Brain microvascular endothelial cell (primary cell): ENCODE data around the gene CAPN2.

Source experiments
- DNase-seq: peaks from one replicate; pipeline ENCODE4 v3.0.0-alpha.2; 2020
- H3K27ac ChIP-seq: fragments of 250-450 bp; sonication (Bioruptor Pico); 2 replicates; pipeline ENCODE4 v1.5.1; 2020; ENCODE audit warnings: mild to moderate bottlenecking, moderate library complexity
- H3K27me3 ChIP-seq: fragments of 250-450 bp; sonication (Bioruptor Pico); replicated peaks from 2 replicates; pipeline ENCODE4 v1.5.1; 2020; ENCODE audit warnings: mild to moderate bottlenecking
- H3K36me3 ChIP-seq: fragments of 250-450 bp; sonication (Bioruptor Pico); replicated peaks from 2 replicates; pipeline ENCODE4 v1.5.1; 2020; ENCODE audit warnings: mild to moderate bottlenecking
- H3K4me3 ChIP-seq: 2 replicates; pipeline ENCODE4 v1.5.1; 2011; ENCODE audit warnings: low read depth, mild to moderate bottlenecking, control low read depth, low read length, moderate library complexity
- in situ Hi-C: cut with HindIII; loops from 2 replicates; pipeline ENCODE4 v1.10.0; 2017; ENCODE audit warnings: low sequenced_read_pairs, low pct_ligation_motif_present
- TF ChIP-seq, protein P1 (sequence below): IDR thresholded peaks from 2 replicates; pipeline ENCODE4 v1.5.1; 2011; ENCODE audit warnings: low read depth, mild to moderate bottlenecking, moderate library complexity, low read length, control low read depth, inconsistent platforms; ENCODE audit errors: missing control alignments

The CAPN2 gene

DNA sequence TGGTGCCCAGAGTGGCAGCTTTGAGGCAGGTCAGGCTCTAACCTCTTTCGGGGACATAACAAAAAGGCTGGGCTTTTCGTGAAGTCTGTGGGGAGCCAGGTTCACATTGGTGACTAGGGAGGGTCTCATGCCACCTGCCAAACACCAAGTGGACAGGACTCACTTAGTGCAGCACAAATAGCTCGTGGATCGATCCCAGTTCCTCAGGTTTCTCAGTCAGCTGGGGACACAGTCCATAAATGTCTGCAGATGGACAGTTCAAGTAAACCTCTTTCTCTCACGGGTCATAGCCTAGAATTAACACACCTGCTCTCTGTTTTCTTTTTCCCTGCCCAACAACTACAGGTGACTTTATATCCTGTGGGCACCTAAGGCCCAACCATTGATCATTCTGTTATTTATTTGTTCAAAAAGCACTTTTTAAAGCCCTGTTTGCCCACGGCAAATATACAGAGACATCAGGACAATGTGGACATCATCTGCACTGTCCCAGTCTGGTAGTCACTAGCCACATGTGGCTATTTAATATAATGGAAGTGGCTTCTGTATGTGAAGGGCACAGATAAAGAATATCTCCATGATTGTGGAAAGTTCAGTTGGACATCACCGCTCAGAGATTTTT is 53.5 kb downstream of the CAPN2 start:
- peaks cover 76% of the 10 kb centered on the region for H3K36me3 ChIP-seq
- in situ Hi-C loops, result no loop called here

DNA sequence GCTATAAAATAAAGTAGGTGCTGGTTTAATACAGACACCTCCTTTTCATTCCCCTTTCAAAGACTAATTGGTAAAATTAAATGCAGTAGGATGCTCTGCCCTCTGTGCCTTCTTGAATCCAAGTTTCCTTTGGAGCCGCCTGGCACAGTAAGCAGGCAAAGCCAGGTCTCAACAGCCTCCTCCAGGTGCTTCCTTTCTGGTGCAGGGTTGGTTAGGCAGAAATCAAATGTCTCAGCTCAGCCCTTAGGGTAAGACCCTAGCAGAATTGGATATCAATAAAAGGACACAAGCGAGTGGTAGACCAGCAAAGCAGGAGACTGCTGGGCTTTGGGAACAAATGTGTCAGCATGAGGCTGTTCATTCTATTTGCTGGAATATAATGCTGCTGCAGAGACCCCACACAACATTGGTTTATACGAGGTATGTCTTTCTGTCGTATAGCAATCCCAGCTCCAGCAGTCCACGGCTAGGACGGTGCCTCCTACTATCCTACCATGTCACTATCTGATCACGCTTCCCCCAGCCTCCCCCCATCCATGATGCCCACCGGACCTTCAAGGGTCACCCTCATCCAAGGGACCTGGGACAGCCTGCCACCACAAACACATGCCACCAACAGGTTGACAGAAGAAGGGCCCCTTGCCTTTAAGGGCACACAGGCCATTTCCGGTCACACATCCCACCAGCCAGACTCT is 58.4 kb downstream of the CAPN2 start:
- Histone ChIP-seq H3K27me3 (no peaks in the 10 kb centered on the region), H3K36me3 (peaks cover 74% of the 10 kb centered on the region), H3K4me3 (no peak overlapping the region), H3K27ac (peak overlapping the region; percentile 95)
- TF ChIP-seq, protein P1, sequence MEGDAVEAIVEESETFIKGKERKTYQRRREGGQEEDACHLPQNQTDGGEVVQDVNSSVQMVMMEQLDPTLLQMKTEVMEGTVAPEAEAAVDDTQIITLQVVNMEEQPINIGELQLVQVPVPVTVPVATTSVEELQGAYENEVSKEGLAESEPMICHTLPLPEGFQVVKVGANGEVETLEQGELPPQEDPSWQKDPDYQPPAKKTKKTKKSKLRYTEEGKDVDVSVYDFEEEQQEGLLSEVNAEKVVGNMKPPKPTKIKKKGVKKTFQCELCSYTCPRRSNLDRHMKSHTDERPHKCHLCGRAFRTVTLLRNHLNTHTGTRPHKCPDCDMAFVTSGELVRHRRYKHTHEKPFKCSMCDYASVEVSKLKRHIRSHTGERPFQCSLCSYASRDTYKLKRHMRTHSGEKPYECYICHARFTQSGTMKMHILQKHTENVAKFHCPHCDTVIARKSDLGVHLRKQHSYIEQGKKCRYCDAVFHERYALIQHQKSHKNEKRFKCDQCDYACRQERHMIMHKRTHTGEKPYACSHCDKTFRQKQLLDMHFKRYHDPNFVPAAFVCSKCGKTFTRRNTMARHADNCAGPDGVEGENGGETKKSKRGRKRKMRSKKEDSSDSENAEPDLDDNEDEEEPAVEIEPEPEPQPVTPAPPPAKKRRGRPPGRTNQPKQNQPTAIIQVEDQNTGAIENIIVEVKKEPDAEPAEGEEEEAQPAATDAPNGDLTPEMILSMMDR, result no peak
- no peak for DNase-seq
- in situ Hi-C loops, result no loop called here

More for the DNA sequence above, 53.5 kb downstream of the CAPN2 start:
- TF ChIP-seq, protein P1, result no peak
- H3K27ac ChIP-seq, result no peak overlapping the region
- no peak overlapping the region for H3K4me3 ChIP-seq
- no peaks in the 10 kb centered on the region for H3K27me3 ChIP-seq
- DNase-seq, result no peak

DNA sequence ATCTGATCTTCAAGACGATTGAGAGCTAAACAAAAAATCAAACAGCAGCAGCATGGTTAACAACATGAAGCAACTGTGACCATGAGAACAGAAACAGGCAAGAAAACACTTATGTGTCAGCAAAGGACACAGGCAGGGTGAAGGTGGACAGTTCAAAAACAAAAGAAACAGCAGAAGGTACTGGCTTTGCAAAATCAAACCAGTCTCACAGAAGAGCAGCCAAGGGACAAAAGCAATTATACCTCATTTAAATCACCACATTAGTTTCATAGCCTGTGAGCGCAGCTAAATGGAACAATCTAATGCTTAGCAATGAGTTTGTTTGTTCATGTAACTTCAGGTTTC is 59.1 kb downstream of the CAPN2 start:
- TF ChIP-seq, protein P1, result no peak
- peak; percentile 22 for DNase-seq
- no peaks in the 10 kb centered on the region for H3K27me3 ChIP-seq
- no peak overlapping the region for H3K4me3 ChIP-seq
- H3K36me3 ChIP-seq, result peaks cover 72% of the 10 kb centered on the region
- peak overlapping the region; percentile 95 for H3K27ac ChIP-seq
- in situ Hi-C loops, result no loop called here

DNA sequence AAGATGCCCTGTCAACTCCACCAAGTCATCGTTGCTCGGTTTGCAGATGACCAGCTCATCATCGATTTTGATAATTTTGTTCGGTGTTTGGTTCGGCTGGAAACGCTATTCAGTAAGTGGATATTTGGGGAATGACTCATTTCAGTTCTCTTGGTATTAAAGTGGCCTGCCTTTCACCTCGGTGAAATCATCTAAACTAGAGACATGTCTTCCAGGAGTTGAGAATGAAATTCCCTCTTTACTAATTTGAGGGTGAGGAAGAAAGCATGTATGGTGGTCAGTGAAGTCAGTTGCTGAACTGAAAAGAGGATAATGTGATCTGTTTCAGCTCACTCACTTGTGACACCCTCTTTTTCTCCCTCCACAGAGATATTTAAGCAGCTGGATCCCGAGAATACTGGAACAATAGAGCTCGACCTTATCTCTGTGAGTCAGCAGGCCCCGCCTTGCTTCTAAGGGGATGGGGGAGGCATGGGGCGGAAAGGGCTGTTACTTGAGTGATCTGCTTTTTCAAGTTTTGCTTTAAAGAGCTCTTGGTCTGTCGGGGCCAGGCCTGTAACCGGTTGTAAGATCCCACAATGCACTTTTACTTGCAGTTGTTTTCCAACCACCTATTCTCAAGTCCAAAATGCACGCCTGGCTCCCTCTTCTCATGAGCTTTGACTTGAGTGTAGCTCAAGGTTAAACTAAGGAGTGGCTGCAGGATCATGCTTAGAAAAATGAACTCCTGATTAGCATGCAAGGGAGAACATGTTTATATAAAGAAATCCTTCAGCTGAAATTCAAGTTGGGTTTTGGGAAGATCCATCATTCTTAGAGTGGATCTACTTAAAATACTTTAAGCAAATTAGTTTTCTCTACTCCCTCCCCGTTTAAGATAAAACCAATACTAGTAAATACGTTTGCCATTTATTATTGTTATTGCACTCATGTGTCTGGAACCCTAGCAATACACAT is 59.8 kb downstream of the CAPN2 start:
- in situ Hi-C loops, result no loop called here
- TF ChIP-seq, protein P1, result no peak
- DNase-seq, result peak; percentile 95
- H3K27ac ChIP-seq, result peak overlapping the region; percentile 95
- peaks cover 70% of the 10 kb centered on the region for H3K36me3 ChIP-seq
- no peaks in the 10 kb centered on the region for H3K27me3 ChIP-seq
- no peak overlapping the region for H3K4me3 ChIP-seq

DNA sequence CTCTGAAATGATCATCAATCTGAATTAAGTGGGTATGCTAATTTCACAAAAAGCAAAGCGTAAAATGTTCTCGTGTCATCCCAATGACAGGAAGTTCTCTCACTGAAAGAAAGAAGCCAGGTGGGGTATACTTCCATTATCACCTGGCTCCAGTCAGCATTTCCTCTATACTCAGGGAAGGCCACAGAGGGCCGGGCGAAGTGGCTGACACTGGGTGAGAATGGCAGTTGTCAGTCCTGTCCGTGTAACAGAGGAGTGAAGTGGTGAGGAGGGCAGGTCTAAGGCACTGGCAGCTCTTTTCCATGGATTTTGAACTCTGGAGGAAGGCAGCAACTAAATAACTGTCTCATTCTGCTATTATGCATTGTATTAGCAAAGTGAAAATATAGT is 60.4 kb downstream of the CAPN2 start:
- in situ Hi-C loops, result no loop called here
- Histone ChIP-seq H3K36me3 (peaks cover 76% of the 10 kb centered on the region), H3K4me3 (no peak overlapping the region), H3K27ac (peak overlapping the region; percentile 95), H3K27me3 (no peaks in the 10 kb centered on the region)
- no peak for DNase-seq
- TF ChIP-seq, protein P1, result no peak
